Activated CD4-positive, alpha-beta T cell treated with anti-CD3 and anti-CD28 coated beads, Interleukin-2, Interleukin-4, amounts not matched to agents 100 ng/mL and 50 ng/mL, durations not matched to agents 16 hours and 8 hours (primary cell): ENCODE data around the gene GAL3ST1.
"Not testable (repeated sequence)": the region's sequence is repeated elsewhere in the genome, so short reads cannot be mapped to it uniquely, and the experiment has no call there.

Experiments
- DNase-seq: peaks from one replicate; pipeline ENCODE4 v3.0.0-alpha.2; 2020; ENCODE audit warnings: low spot score

The GAL3ST1 gene

GRCh38 chr22:30564761-30565119 is 9.7 kb downstream of the GAL3ST1 start:
- DNase-seq: no peak

- no peak for DNase-seq
Observed at GRCh38 chr22:30564045-30564760, 10.3 kb downstream of the GAL3ST1 start.

- DNase-seq: no peak
Observed at GRCh38 chr22:30562366-30562765, 12.1 kb downstream of the GAL3ST1 start.

GRCh38 chr22:30561402-30562189 is 12.9 kb downstream of the GAL3ST1 start:
- DNase-seq: no peak

- not testable (repeated sequence) for DNase-seq
Observed at GRCh38 chr22:30560643-30561202, 13.7 kb downstream of the GAL3ST1 start.

- DNase-seq: no peak
Observed at GRCh38 chr22:30559889-30560288, 14.6 kb downstream of the GAL3ST1 start.

GRCh38 chr22:30557243-30557642 is 17.2 kb downstream of the GAL3ST1 start:
- no peak for DNase-seq

GRCh38 chr22:30556388-30556787 is 18.1 kb downstream of the GAL3ST1 start:
- no peak for DNase-seq

GRCh38 chr22:30555282-30556210 is 18.9 kb downstream of the GAL3ST1 start:
- no peak for DNase-seq

GRCh38 chr22:30553971-30554370 is 20.5 kb downstream of the GAL3ST1 start:
- DNase-seq: no peak

- no peak for DNase-seq
Observed at GRCh38 chr22:30552719-30553118, 21.7 kb downstream of the GAL3ST1 start.

- not testable (repeated sequence) for DNase-seq
Observed at GRCh38 chr22:30551813-30552212, 22.7 kb downstream of the GAL3ST1 start.

GRCh38 chr22:30547188-30547587 is 27.3 kb downstream of the GAL3ST1 start:
- DNase-seq: no peak

- no peak for DNase-seq
Observed at GRCh38 chr22:30546616-30547015, 27.8 kb downstream of the GAL3ST1 start, which contains the start of gene SEC14L6. Gene SEC14L6, minus strand, starts transcription at chr22:30546741. Its CDS starts 59 bp downstream, at chr22:30546682.

- DNase-seq: no peak
Observed at GRCh38 chr22:30542811-30543188, 31.7 kb downstream of the GAL3ST1 start.

- DNase-seq: no peak
Observed at GRCh38 chr22:30541961-30542810, 32.3 kb downstream of the GAL3ST1 start.

- not testable (repeated sequence) for DNase-seq
Observed at GRCh38 chr22:30541511-30541910, 33.0 kb downstream of the GAL3ST1 start.

GRCh38 chr22:30539368-30539767 is 35.1 kb downstream of the GAL3ST1 start:
- DNase-seq: no peak

- no peak for DNase-seq
Observed at GRCh38 chr22:30538280-30538679, 36.2 kb downstream of the GAL3ST1 start.

GRCh38 chr22:30537083-30537731 is 37.3 kb downstream of the GAL3ST1 start:
- no peak for DNase-seq
